Measurements from ENCODE around the gene RPGRIP1L. TPM values are rescaled to one million over a fixed set of nuclear protein-coding genes. Genes with fewer than 3 reads are reported as not detected.

Gene RPGRIP1L
- total and polyA plus RNA-seq, 2 of the 8 experiments (the other 6 are each of a cell fraction or from before 2014, with no cell fraction given), result 4.0 to 13.7 TPM

DNA sequence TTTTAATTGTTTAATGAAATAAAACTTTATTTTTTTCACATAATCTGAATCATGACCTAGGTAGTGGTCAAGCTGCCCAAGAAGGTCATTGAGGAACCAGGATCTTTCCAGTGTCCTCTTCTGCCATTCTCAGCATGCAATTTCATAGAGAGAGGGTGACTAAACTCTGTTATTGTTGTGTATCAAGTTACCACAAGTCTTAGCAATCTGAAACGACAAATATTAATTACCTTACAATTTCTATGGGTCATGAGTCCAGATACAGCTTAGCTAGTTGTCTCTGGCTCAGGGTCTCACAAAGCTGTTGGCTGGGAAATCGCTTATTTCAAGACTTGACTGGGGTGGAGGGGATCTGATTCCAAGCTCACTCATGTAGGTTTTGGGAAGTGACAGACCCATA is 37.9 kb upstream of the RPGRIP1L start:
- no peak overlapping the region for H3K4ac ChIP-seq (replicated peaks; ENCODE audit: insufficient read length, low read depth, low read length)
- H4K20me1 ChIP-seq (replicated peaks in 1 of 2; ENCODE audit: control insufficient read depth in 1 of 2, insufficient read depth in 2 of 2, low read length in 2 of 2), result no peaks in the 10 kb centered on the region
- no peak overlapping the region for H2BK120ac ChIP-seq (replicated peaks; ENCODE audit: low read depth, low read length)
- H3K14ac ChIP-seq (ENCODE audit: insufficient read length), result no peak overlapping the region
- no peak overlapping the region for H4K91ac ChIP-seq (replicated peaks; ENCODE audit: insufficient read length, low read length)
- FAIRE-seq (no peak), DNase-seq (ENCODE audit: low read depth in 1 of 2, low spot score in 2 of 2) (no peak)
- no peak overlapping the region for H3K27ac ChIP-seq (ENCODE audit: low read depth, low read length)
- H3K27me3 ChIP-seq (replicated peaks in 1 of 4; ENCODE audit: control insufficient read depth in 3 of 4, extremely low read depth in 1 of 4, insufficient read depth in 3 of 4, low read length in 3 of 4), result no peaks in the 10 kb centered on the region
- H3K18ac ChIP-seq (ENCODE audit: extremely low read depth, low read length), result no peak overlapping the region
- CTCF ChIA-PET (ENCODE audit: partially characterized antibody), result interaction anchor here (0.9 to 5.5 kb wide), 12 partner anchors 11 to 1036 kb away, joined by 3 to 48 read pairs (median 6); partner anchors contain the start of genes FTO and RPGRIP1L
- WGBS, 2 experiments (ENCODE audit: extremely low coverage in 1 of 2, insufficient coverage in 1 of 2, insufficient read length in 1 of 2, insufficient replicate concordance in 2 of 2, low coverage in 1 of 2, low lambda C conversion rate in 2 of 2, missing lambda C conversion rate in 1 of 2), result 93% methylated on average over 2 of the region's 2 CpGs; no CpG with 5 or more reads in 1 of the 2 experiments
- no peak overlapping the region for H3K56ac ChIP-seq (replicated peaks; ENCODE audit: insufficient read length, low read depth, low read length)
- H2AFZ ChIP-seq (ENCODE audit: low read length), result no peak overlapping the region
- no peak overlapping the region for H2BK15ac ChIP-seq (ENCODE audit: low read length)
- no peak overlapping the region for H3K4me2 ChIP-seq (ENCODE audit: insufficient read depth in 1 of 2, low read depth in 2 of 2, low read length in 2 of 2)
- H2BK12ac ChIP-seq (ENCODE audit: low read depth, low read length), result no peak overlapping the region
- H3K4me1 ChIP-seq (replicated peaks in 1 of 4; ENCODE audit: control insufficient read depth in 3 of 4, insufficient read depth in 4 of 4, low read length in 3 of 4), result peaks cover 0 to 7% (median 2%) of the 10 kb centered on the region in 4 experiments; a peak in 6 of 7 replicates
- H3K4me3 ChIP-seq (ENCODE audit: extremely low read depth in 1 of 4, insufficient read depth in 2 of 4, low read depth in 3 of 4, low read length in 4 of 4), result no peak overlapping the region
- no peaks in the 10 kb centered on the region for H3K9me3 ChIP-seq (ENCODE audit: insufficient read depth in 2 of 2, low read depth in 1 of 2, low read length in 1 of 2)
- H3K79me2 ChIP-seq (ENCODE audit: control insufficient read depth in 1 of 2, insufficient read depth in 2 of 2, low read length in 2 of 2), result peaks cover 0 to 10% of the 10 kb centered on the region in 2 experiments; a peak in 2 of 4 replicates
- no peaks in the 10 kb centered on the region; the same call in 1 of the 2 replicates for H3K79me1 ChIP-seq (ENCODE audit: low read depth, low read length)
- no peak overlapping the region for H4K5ac ChIP-seq (ENCODE audit: insufficient read length, low read depth, low read length)
- H2AK5ac ChIP-seq (ENCODE audit: low read depth, low read length), result no peak overlapping the region
- no peak overlapping the region for H2BK20ac ChIP-seq (ENCODE audit: low read length)
- no peak overlapping the region for H3K9ac ChIP-seq (replicated peaks in 1 of 4; ENCODE audit: extremely low read depth in 1 of 4, low read depth in 3 of 4, low read length in 3 of 4)
- H3K36me3 ChIP-seq (ENCODE audit: control insufficient read depth in 2 of 4, insufficient read depth in 4 of 4, low read length in 3 of 4), result no peaks in the 10 kb centered on the region
- POLR2A ChIA-PET (ENCODE audit: partially characterized antibody), result no interaction called here
- no peak overlapping the region for H2BK5ac ChIP-seq (ENCODE audit: low read depth, low read length)
- H4K8ac ChIP-seq (ENCODE audit: extremely low read depth, insufficient read depth, low read length), result no peak overlapping the region
- no peaks in the 10 kb centered on the region for H3K23me2 ChIP-seq (ENCODE audit: low read depth, low read length)
- H3K23ac ChIP-seq (ENCODE audit: insufficient read length), result no peak overlapping the region
- TF ChIP-seq POU5F1 (IDR thresholded peaks at IDR 0.05; ENCODE audit: low read depth, low read length), result no peak
- no peak for TF ChIP-seq SIX5 (IDR thresholded peaks at IDR 0.05; ENCODE audit: low read depth, low read length)
- no peak for TF ChIP-seq BCL11A (IDR thresholded peaks at IDR 0.05; ENCODE audit: low read depth in 2 of 2, low read length in 2 of 2)
- no peak for TF ChIP-seq CTBP2 (IDR thresholded peaks at IDR 0.05; ENCODE audit: borderline replicate concordance, insufficient read depth, insufficient read length, low read length)
- no peak for TF ChIP-seq SIRT6 (IDR thresholded peaks at IDR 0.05; ENCODE audit: low read length)
- TF ChIP-seq KDM4A (IDR thresholded peaks at IDR 0.05; ENCODE audit: low read depth, low read length, severe bottlenecking), result no peak

Measured in H1 (cell line).